Measurements from ENCODE around the gene LCE2D.

DNA sequence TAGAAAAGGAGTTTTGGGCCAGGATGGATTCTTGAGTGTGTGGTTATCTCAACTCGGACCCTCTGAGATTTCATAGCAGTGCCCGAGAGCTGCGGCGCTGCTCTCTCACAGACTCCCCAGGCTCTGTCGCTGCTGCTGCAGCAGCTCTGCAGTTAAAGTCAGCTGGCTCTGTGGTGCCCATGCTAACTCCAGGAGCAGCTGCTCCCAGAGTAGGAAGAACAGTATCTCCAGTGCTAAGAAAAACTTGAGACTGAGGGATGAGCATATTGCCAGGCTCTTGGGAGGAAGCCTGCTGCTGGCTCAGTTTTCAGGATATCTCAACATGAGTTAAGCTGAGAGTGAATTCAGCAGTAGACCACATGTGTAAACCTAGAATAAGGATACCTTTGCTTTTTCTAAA lies 4.5 kb downstream of the LCE2D start:
- no peak for TF ChIP-seq POLR2AphosphoS5 (IDR thresholded peaks at IDR 0.05)
- TF ChIP-seq, protein P1, sequence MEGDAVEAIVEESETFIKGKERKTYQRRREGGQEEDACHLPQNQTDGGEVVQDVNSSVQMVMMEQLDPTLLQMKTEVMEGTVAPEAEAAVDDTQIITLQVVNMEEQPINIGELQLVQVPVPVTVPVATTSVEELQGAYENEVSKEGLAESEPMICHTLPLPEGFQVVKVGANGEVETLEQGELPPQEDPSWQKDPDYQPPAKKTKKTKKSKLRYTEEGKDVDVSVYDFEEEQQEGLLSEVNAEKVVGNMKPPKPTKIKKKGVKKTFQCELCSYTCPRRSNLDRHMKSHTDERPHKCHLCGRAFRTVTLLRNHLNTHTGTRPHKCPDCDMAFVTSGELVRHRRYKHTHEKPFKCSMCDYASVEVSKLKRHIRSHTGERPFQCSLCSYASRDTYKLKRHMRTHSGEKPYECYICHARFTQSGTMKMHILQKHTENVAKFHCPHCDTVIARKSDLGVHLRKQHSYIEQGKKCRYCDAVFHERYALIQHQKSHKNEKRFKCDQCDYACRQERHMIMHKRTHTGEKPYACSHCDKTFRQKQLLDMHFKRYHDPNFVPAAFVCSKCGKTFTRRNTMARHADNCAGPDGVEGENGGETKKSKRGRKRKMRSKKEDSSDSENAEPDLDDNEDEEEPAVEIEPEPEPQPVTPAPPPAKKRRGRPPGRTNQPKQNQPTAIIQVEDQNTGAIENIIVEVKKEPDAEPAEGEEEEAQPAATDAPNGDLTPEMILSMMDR (IDR thresholded peaks at IDR 0.05) = no peak
